Measurements from ENCODE around the gene IL15RA.

GRCh38 chr10:5917305-5917704 is 60.0 kb downstream of the IL15RA start:
- TF ChIP-seq CTCF (IDR thresholded peaks at IDR 0.05; ENCODE audit: extremely low read depth in 1 of 2, insufficient read depth in 1 of 2, low read depth in 1 of 2, low read length in 2 of 2) (no peak), MAX (IDR thresholded peaks at IDR 0.05; ENCODE audit: insufficient read depth, insufficient read length) (no peak), EZH2 (IDR thresholded peaks at IDR 0.05; ENCODE audit: borderline replicate concordance, low read depth, low read length, severe bottlenecking) (no peak), JUN (IDR thresholded peaks at IDR 0.05; ENCODE audit: borderline replicate concordance, insufficient read depth, insufficient read length, low read depth) (no peak)

Data from endothelial cell of umbilical vein (primary cell).